NT2/D1 (cell line): ENCODE results near the gene NTRK2.

Experiments used
- DNase-seq: peaks from one replicate; pipeline ENCODE4 v3.0.0-alpha.2; 2011; ENCODE audit warnings: low read depth, low spot score
- H3K27me3 ChIP-seq: 2 replicates; pipeline ENCODE4 v1.6.0; 2011; ENCODE audit warnings: mild to moderate bottlenecking; ENCODE audit not compliant: insufficient read length, insufficient read depth
- H3K36me3 ChIP-seq: 2 replicates; pipeline ENCODE4 v1.6.1; 2011; ENCODE audit warnings: mild to moderate bottlenecking, low read length, mixed read lengths; ENCODE audit not compliant: insufficient read depth, insufficient read length
- H3K4me1 ChIP-seq: 2 replicates; pipeline ENCODE4 v1.5.1; 2011; ENCODE audit not compliant: insufficient read depth, insufficient read length
- H3K4me3 ChIP-seq: 2 replicates; pipeline ENCODE4 v1.5.1; 2011; ENCODE audit warnings: low read depth; ENCODE audit not compliant: insufficient read length
- H3K9ac ChIP-seq: 2 replicates; pipeline ENCODE4 v1.6.0; 2011; ENCODE audit warnings: low read depth; ENCODE audit not compliant: insufficient read length
- H3K9me3 ChIP-seq: 2 replicates; pipeline ENCODE4 v1.5.1; 2011; ENCODE audit warnings: mild to moderate bottlenecking, low read length; ENCODE audit not compliant: insufficient read depth
- SUZ12 ChIP-seq: IDR thresholded peaks from 2 replicates; pipeline ENCODE4 v1.6.1; 2011; ENCODE audit not compliant: insufficient read length, insufficient read depth; ENCODE audit errors: extremely low read depth
- YY1 ChIP-seq: IDR thresholded peaks from 2 replicates; pipeline ENCODE4 v1.6.1; 2011; ENCODE audit not compliant: insufficient read length, insufficient read depth
- ZNF274 ChIP-seq: IDR thresholded peaks from 2 replicates; pipeline ENCODE4 v1.6.1; 2011; ENCODE audit warnings: mild to moderate bottlenecking, low read depth, low read length

Gene NTRK2

GRCh38 chr9:84831377-84831776 is 161.8 kb downstream of the NTRK2 start:
- Histone ChIP-seq H3K4me3 (no peak overlapping the region), H3K27me3 (no peaks in the 10 kb centered on the region), H3K9ac (no peak overlapping the region), H3K4me1 (no peaks in the 10 kb centered on the region), H3K36me3 (no peaks in the 10 kb centered on the region), H3K9me3 (no peaks in the 10 kb centered on the region)
- DNase-seq, result no peak
- no peak for TF ChIP-seq ZNF274
- no peak for TF ChIP-seq SUZ12
- TF ChIP-seq YY1, result no peak

- TF ChIP-seq SUZ12 (no peak), YY1 (no peak), ZNF274 (no peak)
- H3K4me3 ChIP-seq, result no peak overlapping the region
- no peak overlapping the region for H3K9ac ChIP-seq
- no peaks in the 10 kb centered on the region for H3K9me3 ChIP-seq
- H3K27me3 ChIP-seq, result no peaks in the 10 kb centered on the region
- H3K4me1 ChIP-seq, result no peaks in the 10 kb centered on the region
- no peak for DNase-seq
- no peaks in the 10 kb centered on the region for H3K36me3 ChIP-seq
These were observed 162.9 kb downstream of the NTRK2 start for GRCh38 chr9:84832453-84832852.

GRCh38 chr9:84834426-84834825 is 164.9 kb downstream of the NTRK2 start:
- no peak overlapping the region for H3K9ac ChIP-seq
- no peak for DNase-seq
- H3K4me1 ChIP-seq, result no peaks in the 10 kb centered on the region
- H3K27me3 ChIP-seq, result no peaks in the 10 kb centered on the region
- H3K9me3 ChIP-seq, result no peaks in the 10 kb centered on the region
- H3K36me3 ChIP-seq, result no peaks in the 10 kb centered on the region
- H3K4me3 ChIP-seq, result no peak overlapping the region
- TF ChIP-seq SUZ12 (no peak), ZNF274 (no peak), YY1 (no peak)

DNA sequence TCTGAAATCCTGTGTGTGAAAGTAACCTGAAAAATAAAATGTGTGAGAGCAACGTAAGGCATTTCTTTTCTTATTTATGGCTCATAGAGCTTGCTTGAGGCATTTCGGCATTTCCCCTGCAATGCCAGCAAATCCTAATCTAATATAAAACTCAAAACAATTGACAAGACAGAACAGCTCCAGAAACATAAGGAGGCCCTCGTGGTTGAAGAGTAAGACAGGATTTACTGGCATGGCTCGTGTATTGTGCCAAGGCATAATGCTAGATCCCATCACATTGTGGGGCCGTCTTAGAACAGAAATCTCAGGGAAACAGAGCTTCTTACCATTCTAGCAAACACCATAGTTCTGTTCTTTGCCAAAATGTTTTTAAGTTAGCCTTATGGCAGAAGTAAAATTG is 166.2 kb downstream of the NTRK2 start:
- H3K4me1 ChIP-seq, result no peaks in the 10 kb centered on the region
- DNase-seq, result no peak
- H3K9ac ChIP-seq, result no peak overlapping the region
- no peak overlapping the region for H3K4me3 ChIP-seq
- H3K27me3 ChIP-seq, result no peaks in the 10 kb centered on the region
- no peaks in the 10 kb centered on the region for H3K36me3 ChIP-seq
- no peaks in the 10 kb centered on the region for H3K9me3 ChIP-seq
- no peak for TF ChIP-seq ZNF274

DNA sequence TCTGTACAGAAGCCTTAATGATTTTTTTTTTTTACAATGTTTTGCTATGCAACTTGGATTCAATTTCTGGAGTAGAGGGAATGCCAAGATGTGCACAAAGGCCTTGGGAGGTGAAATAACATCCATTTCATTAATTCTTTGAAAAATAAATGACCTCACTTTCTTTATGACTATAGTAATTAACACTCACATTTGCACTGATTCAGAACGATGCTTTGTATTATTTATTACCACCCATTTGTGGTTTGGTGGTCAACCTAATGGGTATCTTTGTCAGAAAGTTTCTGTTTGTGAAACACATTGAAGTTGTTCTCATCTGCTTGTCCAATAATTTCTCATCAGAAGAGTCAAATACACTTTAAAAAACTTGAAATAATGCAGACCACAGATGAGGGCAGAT is 169.3 kb downstream of the NTRK2 start:
- Histone ChIP-seq H3K27me3 (no peaks in the 10 kb centered on the region), H3K9me3 (peaks cover 2% of the 10 kb centered on the region; the same call in 1 of the 2 replicates), H3K9ac (no peak overlapping the region), H3K36me3 (no peaks in the 10 kb centered on the region), H3K4me3 (no peak overlapping the region), H3K4me1 (no peaks in the 10 kb centered on the region)
- DNase-seq, result no peak
- TF ChIP-seq ZNF274 (no peak), SUZ12 (no peak), YY1 (no peak)

DNA sequence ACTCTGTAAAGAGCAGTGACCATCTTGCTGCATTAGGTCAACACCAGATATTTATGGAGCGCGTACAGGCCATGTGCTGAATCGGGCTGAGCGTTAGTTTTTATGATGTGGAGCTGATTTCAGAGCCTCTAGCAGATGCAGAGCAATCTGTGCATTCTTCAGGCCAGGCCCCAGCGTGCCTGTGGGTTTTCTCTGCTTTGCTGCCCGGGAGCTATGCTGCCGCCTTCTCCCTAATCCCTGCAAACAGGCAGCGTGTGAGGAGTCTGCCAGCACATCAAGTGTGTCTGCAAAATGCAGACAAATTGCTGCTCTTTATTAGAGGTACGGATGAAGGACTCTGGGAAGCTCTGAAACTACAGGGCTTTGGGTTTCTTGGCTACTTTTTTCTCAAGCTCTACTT is 170.0 kb downstream of the NTRK2 start:
- Histone ChIP-seq H3K9me3 (peaks cover 7% of the 10 kb centered on the region; the same call in 1 of the 2 replicates), H3K36me3 (no peaks in the 10 kb centered on the region), H3K9ac (no peak overlapping the region), H3K27me3 (no peaks in the 10 kb centered on the region), H3K4me3 (no peak overlapping the region), H3K4me1 (no peaks in the 10 kb centered on the region)
- DNase-seq, result no peak
- no peak for TF ChIP-seq YY1
- TF ChIP-seq SUZ12, result no peak
- TF ChIP-seq ZNF274, result no peak

GRCh38 chr9:84841931-84842330 is 172.4 kb downstream of the NTRK2 start:
- no peak for DNase-seq
- Histone ChIP-seq H3K27me3 (no peaks in the 10 kb centered on the region), H3K9ac (no peak overlapping the region), H3K36me3 (no peaks in the 10 kb centered on the region), H3K4me1 (no peaks in the 10 kb centered on the region), H3K9me3 (peaks cover 30% of the 10 kb centered on the region), H3K4me3 (no peak overlapping the region)
- no peak for TF ChIP-seq ZNF274
- TF ChIP-seq SUZ12, result no peak
- no peak for TF ChIP-seq YY1
